SK-N-SH (cell line): ENCODE data around the gene MFSD2B.

Experiments used
- EZH2phosphoT487 ChIP-seq: fragments of 200-600 bp; sonication (generic); IDR thresholded peaks from 2 replicates; pipeline ENCODE4 v1.6.1; 2017; ENCODE audit warnings: low read depth, mixed run types, mild to moderate bottlenecking, antibody characterized with exemption, moderate library complexity, borderline replicate concordance
- RAD21 ChIP-seq: IDR thresholded peaks from 2 replicates; pipeline ENCODE4 v1.6.1; 2012; ENCODE audit warnings: mild to moderate bottlenecking, low read length
- RCOR1 ChIP-seq: fragments of 150-350 bp; IDR thresholded peaks from 2 replicates; pipeline ENCODE4 v1.6.1; 2017; ENCODE audit warnings: antibody characterized with exemption, low read length
- YY1 ChIP-seq: IDR thresholded peaks from 2 replicates; pipeline ENCODE4 v1.4.0; 2012; ENCODE audit warnings: low read depth, mild to moderate bottlenecking
- TF ChIP-seq, protein P1 (sequence below): fragments of 200-600 bp; sonication (generic); IDR thresholded peaks from 2 replicates; pipeline ENCODE4 v1.6.1; 2017; ENCODE audit warnings: antibody characterized with exemption, mild to moderate bottlenecking, moderate library complexity

DNA sequence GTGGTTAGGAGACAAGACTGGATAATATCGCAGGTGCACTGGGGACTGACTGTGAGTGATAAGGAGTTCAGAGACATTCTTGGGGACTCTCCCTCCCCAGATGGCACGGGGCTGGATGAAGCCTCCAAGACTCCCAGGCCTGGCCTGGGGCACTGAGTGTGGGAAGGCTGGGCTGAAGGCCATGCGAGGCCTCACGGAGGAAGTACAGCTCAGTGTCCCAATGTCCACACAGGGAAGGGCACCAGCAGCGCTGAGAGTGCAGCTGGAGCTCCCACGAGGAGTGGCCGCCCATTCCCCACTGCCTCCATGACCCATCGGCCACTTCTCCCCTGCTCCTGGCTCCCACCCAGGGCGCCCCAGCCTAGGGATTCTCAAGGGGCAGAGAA, 6.5 kb downstream of the MFSD2B start:
- TF ChIP-seq, protein P1, sequence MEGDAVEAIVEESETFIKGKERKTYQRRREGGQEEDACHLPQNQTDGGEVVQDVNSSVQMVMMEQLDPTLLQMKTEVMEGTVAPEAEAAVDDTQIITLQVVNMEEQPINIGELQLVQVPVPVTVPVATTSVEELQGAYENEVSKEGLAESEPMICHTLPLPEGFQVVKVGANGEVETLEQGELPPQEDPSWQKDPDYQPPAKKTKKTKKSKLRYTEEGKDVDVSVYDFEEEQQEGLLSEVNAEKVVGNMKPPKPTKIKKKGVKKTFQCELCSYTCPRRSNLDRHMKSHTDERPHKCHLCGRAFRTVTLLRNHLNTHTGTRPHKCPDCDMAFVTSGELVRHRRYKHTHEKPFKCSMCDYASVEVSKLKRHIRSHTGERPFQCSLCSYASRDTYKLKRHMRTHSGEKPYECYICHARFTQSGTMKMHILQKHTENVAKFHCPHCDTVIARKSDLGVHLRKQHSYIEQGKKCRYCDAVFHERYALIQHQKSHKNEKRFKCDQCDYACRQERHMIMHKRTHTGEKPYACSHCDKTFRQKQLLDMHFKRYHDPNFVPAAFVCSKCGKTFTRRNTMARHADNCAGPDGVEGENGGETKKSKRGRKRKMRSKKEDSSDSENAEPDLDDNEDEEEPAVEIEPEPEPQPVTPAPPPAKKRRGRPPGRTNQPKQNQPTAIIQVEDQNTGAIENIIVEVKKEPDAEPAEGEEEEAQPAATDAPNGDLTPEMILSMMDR, result no peak
- TF ChIP-seq RCOR1 (no peak), EZH2phosphoT487 (no peak), RAD21 (no peak), YY1 (no peak)
